ENCODE measurements around the gene NFKBIA.
A peak's percentile ranks its signal among the peaks of the same experiment; 100 is the strongest.

Gene NFKBIA

DNA sequence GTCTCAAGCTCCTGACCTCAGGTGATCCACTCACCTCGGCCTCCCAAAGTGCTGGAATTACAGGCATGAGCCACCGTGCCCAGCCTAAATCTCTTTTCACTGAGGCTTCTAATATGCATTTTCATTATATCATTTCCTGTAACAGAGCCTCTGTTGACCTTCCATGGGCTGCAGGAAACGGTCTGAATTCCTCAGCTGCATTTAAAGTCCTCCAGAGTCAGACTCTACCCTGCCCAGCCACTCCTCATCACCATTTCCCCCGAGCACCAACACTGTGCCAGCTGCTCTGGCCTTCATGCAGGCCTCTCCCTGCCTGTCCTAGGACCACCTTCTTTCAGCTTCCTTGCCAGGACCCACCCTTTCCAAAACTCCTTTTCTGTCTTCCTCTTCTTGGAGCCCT is 9.8 kb upstream of the NFKBIA start:
- no peak overlapping the region for H3K9ac ChIP-seq (ENCODE audit: low read depth, low read length, poor library complexity)
- no peak overlapping the region for H2BK12ac ChIP-seq (ENCODE audit: low read length)
- H3K18ac ChIP-seq (ENCODE audit: low read length) = no peak overlapping the region
- H3K23ac ChIP-seq (ENCODE audit: low read depth, low read length, poor library complexity) = no peak overlapping the region
- peaks cover 1 to 10% of the 10 kb centered on the region in 2 donors for H3K4me1 ChIP-seq (ENCODE audit: control insufficient read depth in 2 of 2, insufficient read depth in 1 of 2, low read depth in 1 of 2, low read length in 2 of 2)
- no peaks in the 10 kb centered on the region for H3K9me3 ChIP-seq (replicated peaks in 1 of 2; ENCODE audit: control insufficient read depth in 2 of 2, insufficient read depth in 1 of 2, low read depth in 1 of 2, low read length in 2 of 2)
- no peak overlapping the region for H4K91ac ChIP-seq (ENCODE audit: low read depth, low read length, poor library complexity)
- DNase-seq (ENCODE audit: low spot score) = no peak
- no peaks in the 10 kb centered on the region for H3K36me3 ChIP-seq (replicated peaks in 1 of 2; ENCODE audit: control insufficient read depth in 2 of 2, insufficient read depth in 2 of 2, low read length in 2 of 2)
- H4K8ac ChIP-seq (ENCODE audit: low read depth, low read length) = no peak overlapping the region
- no peak overlapping the region for H2BK15ac ChIP-seq (ENCODE audit: low read length)
- H2BK120ac ChIP-seq (ENCODE audit: low read depth, low read length) = no peak overlapping the region
- H3K27ac ChIP-seq (replicated peaks; ENCODE audit: low read length) = no peak overlapping the region
- H2AK5ac ChIP-seq (ENCODE audit: low read depth, low read length) = no peak overlapping the region
- H3K4ac ChIP-seq (ENCODE audit: low read length) = no peak overlapping the region
- H3K4me2 ChIP-seq (ENCODE audit: insufficient read depth, low read length, poor library complexity, severe bottlenecking) = no peak overlapping the region
- no peaks in the 10 kb centered on the region for H3K79me1 ChIP-seq (ENCODE audit: low read depth, low read length)
- no peak overlapping the region for H3K4me3 ChIP-seq (ENCODE audit: low read length in 2 of 2)
- no peak overlapping the region for H3K14ac ChIP-seq (ENCODE audit: low read length)
- H2AFZ ChIP-seq (ENCODE audit: low read length) = peak overlapping the region; percentile 74
- no peak overlapping the region for H2BK5ac ChIP-seq (ENCODE audit: low read length)
- WGBS, 2 donors (ENCODE audit: extremely low coverage in 2 of 2, insufficient read length in 2 of 2, insufficient replicate concordance in 1 of 2) = no CpG with 5 or more reads among the region's 4 CpGs
- H3K27me3 ChIP-seq (ENCODE audit: control insufficient read depth in 3 of 3, insufficient read depth in 3 of 3, low read depth in 1 of 3, low read length in 3 of 3) = no peaks in the 10 kb centered on the region

DNA sequence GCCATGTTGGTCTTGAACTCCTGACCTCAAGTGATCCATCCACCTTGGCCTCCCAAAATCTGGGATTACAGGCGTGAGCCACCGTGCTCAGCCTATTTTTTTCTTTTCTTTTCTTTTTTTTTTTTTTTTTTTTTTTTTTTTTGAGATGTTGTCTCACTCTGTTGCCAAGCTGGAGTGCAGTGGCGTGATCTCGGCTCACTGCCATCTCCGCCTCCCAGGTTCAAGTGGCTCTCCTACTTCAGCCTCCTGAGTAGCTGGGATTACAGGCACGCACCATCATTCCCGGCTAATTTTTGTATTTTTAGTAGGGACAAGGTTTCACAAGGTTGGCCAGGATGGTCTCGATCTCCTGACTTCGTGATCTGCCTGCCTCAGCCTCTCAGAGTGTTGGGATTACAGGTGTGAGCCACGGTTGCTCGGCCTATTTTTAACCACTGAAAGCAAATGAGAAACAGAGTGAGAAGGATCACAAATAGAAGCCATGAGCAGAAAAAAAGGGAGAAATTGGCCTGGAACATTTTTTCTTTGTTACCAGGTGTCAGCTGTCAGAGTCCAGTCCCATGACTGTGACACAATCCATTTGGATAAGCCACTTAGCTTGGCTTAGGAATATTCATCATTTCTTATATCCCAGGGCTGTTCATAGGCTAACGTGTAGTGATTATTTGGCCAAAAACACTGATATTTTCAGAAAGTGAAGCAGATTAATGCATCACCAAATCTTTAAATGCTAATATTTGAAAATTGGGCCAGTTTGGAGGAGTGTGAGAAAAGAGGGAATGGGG is 7.9 kb upstream of the NFKBIA start:
- H3K4me2 ChIP-seq (ENCODE audit: insufficient read depth, low read length, poor library complexity, severe bottlenecking) = no peak overlapping the region
- no peaks in the 10 kb centered on the region for H3K27me3 ChIP-seq (ENCODE audit: control insufficient read depth in 3 of 3, insufficient read depth in 3 of 3, low read depth in 1 of 3, low read length in 3 of 3)
- no peak overlapping the region for H2BK12ac ChIP-seq (ENCODE audit: low read length)
- peak overlapping the region; percentile 85 for H2AFZ ChIP-seq (ENCODE audit: low read length)
- H2BK15ac ChIP-seq (ENCODE audit: low read length) = no peak overlapping the region
- no peaks in the 10 kb centered on the region for H3K9me3 ChIP-seq (replicated peaks in 1 of 2; ENCODE audit: control insufficient read depth in 2 of 2, insufficient read depth in 1 of 2, low read depth in 1 of 2, low read length in 2 of 2)
- DNase-seq (ENCODE audit: low spot score) = no peak
- H3K79me1 ChIP-seq (ENCODE audit: low read depth, low read length) = no peaks in the 10 kb centered on the region
- no peak overlapping the region for H3K14ac ChIP-seq (ENCODE audit: low read length)
- no peak overlapping the region for H3K18ac ChIP-seq (ENCODE audit: low read length)
- H2AK5ac ChIP-seq (ENCODE audit: low read depth, low read length) = no peak overlapping the region
- no peak overlapping the region for H3K4me3 ChIP-seq (ENCODE audit: low read length in 2 of 2)
- H2BK5ac ChIP-seq (ENCODE audit: low read length) = no peak overlapping the region
- H3K9ac ChIP-seq (ENCODE audit: low read depth, low read length, poor library complexity) = no peak overlapping the region
- H3K23ac ChIP-seq (ENCODE audit: low read depth, low read length, poor library complexity) = no peak overlapping the region
- no peak overlapping the region for H4K91ac ChIP-seq (ENCODE audit: low read depth, low read length, poor library complexity)
- no peak overlapping the region for H3K4ac ChIP-seq (ENCODE audit: low read length)
- no peaks in the 10 kb centered on the region for H3K36me3 ChIP-seq (replicated peaks in 1 of 2; ENCODE audit: control insufficient read depth in 2 of 2, insufficient read depth in 2 of 2, low read length in 2 of 2)
- H2BK120ac ChIP-seq (ENCODE audit: low read depth, low read length) = no peak overlapping the region
- no peak overlapping the region for H3K27ac ChIP-seq (replicated peaks; ENCODE audit: low read length)
- no peak overlapping the region for H4K8ac ChIP-seq (ENCODE audit: low read depth, low read length)
- H3K4me1 ChIP-seq (ENCODE audit: control insufficient read depth in 2 of 2, insufficient read depth in 1 of 2, low read depth in 1 of 2, low read length in 2 of 2) = peaks cover 1 to 10% of the 10 kb centered on the region in 2 donors
- WGBS, 2 donors (ENCODE audit: extremely low coverage in 2 of 2, insufficient read length in 2 of 2, insufficient replicate concordance in 1 of 2) = no CpG with 5 or more reads among the region's 12 CpGs

DNA sequence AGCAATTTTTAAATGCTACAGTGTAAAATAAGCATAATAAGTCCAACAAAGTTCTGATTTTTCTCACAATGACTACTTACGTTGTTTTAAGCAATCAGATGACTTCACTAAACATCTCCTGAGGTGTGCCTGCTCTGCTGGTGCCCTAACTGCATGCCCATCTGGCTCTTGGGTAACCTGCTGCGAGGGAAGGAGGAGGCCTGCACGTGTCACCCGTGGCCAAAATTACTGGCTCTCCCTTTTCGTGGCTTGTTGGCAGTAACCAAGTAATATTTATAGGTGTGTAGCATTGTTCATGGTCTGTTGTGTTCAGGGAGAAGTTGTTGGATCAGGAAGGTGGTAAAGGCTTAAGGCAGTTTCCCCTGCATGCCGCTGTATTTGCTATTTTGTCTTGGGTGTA is 6.3 kb upstream of the NFKBIA start:
- Histone ChIP-seq H2BK120ac (ENCODE audit: low read depth, low read length) (no peak overlapping the region), H2AK5ac (ENCODE audit: low read depth, low read length) (no peak overlapping the region), H3K9me3 (replicated peaks in 1 of 2; ENCODE audit: control insufficient read depth in 2 of 2, insufficient read depth in 1 of 2, low read depth in 1 of 2, low read length in 2 of 2) (no peaks in the 10 kb centered on the region), H3K9ac (ENCODE audit: low read depth, low read length, poor library complexity) (no peak overlapping the region), H3K4me3 (ENCODE audit: low read length in 2 of 2) (no peak overlapping the region), H3K18ac (ENCODE audit: low read length) (no peak overlapping the region), H3K36me3 (replicated peaks in 1 of 2; ENCODE audit: control insufficient read depth in 2 of 2, insufficient read depth in 2 of 2, low read length in 2 of 2) (no peaks in the 10 kb centered on the region), H2AFZ (ENCODE audit: low read length) (no peak overlapping the region), H2BK5ac (ENCODE audit: low read length) (no peak overlapping the region), H2BK15ac (ENCODE audit: low read length) (no peak overlapping the region), H4K8ac (ENCODE audit: low read depth, low read length) (no peak overlapping the region), H3K27ac (replicated peaks; ENCODE audit: low read length) (no peak overlapping the region), H4K91ac (ENCODE audit: low read depth, low read length, poor library complexity) (no peak overlapping the region), H2BK12ac (ENCODE audit: low read length) (no peak overlapping the region), H3K4me1 (ENCODE audit: control insufficient read depth in 2 of 2, insufficient read depth in 1 of 2, low read depth in 1 of 2, low read length in 2 of 2) (peaks cover 1 to 5% of the 10 kb centered on the region in 2 donors), H3K27me3 (ENCODE audit: control insufficient read depth in 3 of 3, insufficient read depth in 3 of 3, low read depth in 1 of 3, low read length in 3 of 3) (no peaks in the 10 kb centered on the region), H3K23ac (ENCODE audit: low read depth, low read length, poor library complexity) (no peak overlapping the region), H3K4ac (ENCODE audit: low read length) (no peak overlapping the region), H3K4me2 (ENCODE audit: insufficient read depth, low read length, poor library complexity, severe bottlenecking) (no peak overlapping the region), H3K79me1 (ENCODE audit: low read depth, low read length) (no peaks in the 10 kb centered on the region), H3K14ac (ENCODE audit: low read length) (no peak overlapping the region)
- no peak for DNase-seq (ENCODE audit: low spot score)
- no CpG with 5 or more reads among the region's 6 CpGs for WGBS, 2 donors (ENCODE audit: extremely low coverage in 2 of 2, insufficient read length in 2 of 2, insufficient replicate concordance in 1 of 2)

DNA sequence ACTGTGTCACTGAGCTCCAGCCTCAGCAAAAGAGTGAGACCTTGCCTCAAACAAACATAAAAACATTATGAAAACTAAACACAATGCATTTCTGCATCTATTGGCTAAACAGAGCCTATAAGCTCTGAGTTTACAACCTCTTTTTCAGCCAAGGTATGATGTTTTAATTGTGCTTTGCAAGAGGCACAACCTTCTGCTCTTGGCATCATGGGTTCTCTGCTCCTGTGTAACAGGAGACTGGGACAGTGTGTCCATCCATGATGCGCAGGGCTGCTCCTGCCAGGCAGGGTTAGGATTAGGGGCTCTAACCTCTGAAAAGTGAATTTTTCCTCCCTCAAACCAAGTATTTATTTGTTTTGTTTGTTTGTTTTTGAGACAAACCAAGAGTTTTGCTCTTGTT is 5.0 kb upstream of the NFKBIA start:
- Histone ChIP-seq H2AFZ (ENCODE audit: low read length) (no peak overlapping the region), H3K36me3 (replicated peaks in 1 of 2; ENCODE audit: control insufficient read depth in 2 of 2, insufficient read depth in 2 of 2, low read length in 2 of 2) (no peaks in the 10 kb centered on the region), H3K27ac (replicated peaks; ENCODE audit: low read length) (no peak overlapping the region), H3K4me1 (ENCODE audit: control insufficient read depth in 2 of 2, insufficient read depth in 1 of 2, low read depth in 1 of 2, low read length in 2 of 2) (peaks cover 4 to 10% of the 10 kb centered on the region in 2 donors), H2BK12ac (ENCODE audit: low read length) (no peak overlapping the region), H3K4me2 (ENCODE audit: insufficient read depth, low read length, poor library complexity, severe bottlenecking) (no peak overlapping the region), H4K91ac (ENCODE audit: low read depth, low read length, poor library complexity) (no peak overlapping the region), H3K9ac (ENCODE audit: low read depth, low read length, poor library complexity) (no peak overlapping the region), H2BK120ac (ENCODE audit: low read depth, low read length) (no peak overlapping the region), H3K79me1 (ENCODE audit: low read depth, low read length) (no peaks in the 10 kb centered on the region), H4K8ac (ENCODE audit: low read depth, low read length) (no peak overlapping the region), H2AK5ac (ENCODE audit: low read depth, low read length) (no peak overlapping the region), H3K9me3 (replicated peaks in 1 of 2; ENCODE audit: control insufficient read depth in 2 of 2, insufficient read depth in 1 of 2, low read depth in 1 of 2, low read length in 2 of 2) (no peaks in the 10 kb centered on the region), H3K14ac (ENCODE audit: low read length) (no peak overlapping the region), H2BK15ac (ENCODE audit: low read length) (no peak overlapping the region), H3K23ac (ENCODE audit: low read depth, low read length, poor library complexity) (no peak overlapping the region), H2BK5ac (ENCODE audit: low read length) (no peak overlapping the region), H3K27me3 (ENCODE audit: control insufficient read depth in 3 of 3, insufficient read depth in 3 of 3, low read depth in 1 of 3, low read length in 3 of 3) (no peaks in the 10 kb centered on the region), H3K4ac (ENCODE audit: low read length) (no peak overlapping the region), H3K4me3 (ENCODE audit: low read length in 2 of 2) (no peak overlapping the region), H3K18ac (ENCODE audit: low read length) (no peak overlapping the region)
- DNase-seq (ENCODE audit: low spot score) = no peak
- no CpG with 5 or more reads among the region's 1 CpG for WGBS, 2 donors (ENCODE audit: extremely low coverage in 2 of 2, insufficient read length in 2 of 2, insufficient replicate concordance in 1 of 2)
